ENCODE data around the gene TFCP2. TPM values are rescaled to one million over a fixed set of nuclear protein-coding genes. Genes with fewer than 3 reads are reported as not detected.

TFCP2 gene
- total RNA-seq, 1 donor from 2014 or later, result 44.9 TPM

DNA sequence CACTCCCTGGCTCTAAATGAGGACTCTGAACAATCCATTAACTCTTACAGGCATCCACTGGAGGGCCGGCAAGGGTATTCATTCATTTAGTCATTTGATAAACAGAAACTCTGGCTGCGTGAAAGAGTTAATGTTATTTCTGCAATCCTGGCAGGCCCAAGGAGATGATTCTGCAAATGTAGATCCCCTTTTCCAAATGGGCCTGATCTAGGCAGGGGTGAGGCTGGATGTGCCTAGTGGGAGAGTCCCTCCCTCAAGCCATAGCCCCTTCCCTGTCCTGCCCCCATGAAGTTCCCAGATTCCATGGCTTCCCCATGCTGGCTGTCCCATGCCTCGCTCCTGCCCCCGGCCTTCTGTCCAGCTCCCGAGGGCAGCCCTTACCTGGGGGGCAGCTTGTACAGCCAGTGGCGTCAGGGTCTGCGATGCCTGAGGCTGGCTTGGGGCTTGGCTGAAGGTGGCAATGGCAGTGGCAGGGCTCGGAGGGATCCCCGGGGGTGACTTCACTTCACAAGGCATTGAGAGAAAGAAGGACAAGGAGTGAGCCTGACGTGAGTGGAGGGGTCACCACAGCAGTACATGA, 26.5 kb upstream of the TFCP2 start:
- no peak overlapping the region for H3K27ac Mint-ChIP-seq
- no peak overlapping the region for H3K4me3 Mint-ChIP-seq
- no peak for DNase-seq (ENCODE audit: low spot score in 2 of 2, unreplicated experiment in 2 of 2)
- no peaks in the 10 kb centered on the region for H3K27me3 Mint-ChIP-seq (ENCODE audit: low read depth)
- H3K36me3 Mint-ChIP-seq, result no peaks in the 10 kb centered on the region
- H3K4me1 Mint-ChIP-seq, result no peaks in the 10 kb centered on the region
- TF ChIP-seq, protein P1, sequence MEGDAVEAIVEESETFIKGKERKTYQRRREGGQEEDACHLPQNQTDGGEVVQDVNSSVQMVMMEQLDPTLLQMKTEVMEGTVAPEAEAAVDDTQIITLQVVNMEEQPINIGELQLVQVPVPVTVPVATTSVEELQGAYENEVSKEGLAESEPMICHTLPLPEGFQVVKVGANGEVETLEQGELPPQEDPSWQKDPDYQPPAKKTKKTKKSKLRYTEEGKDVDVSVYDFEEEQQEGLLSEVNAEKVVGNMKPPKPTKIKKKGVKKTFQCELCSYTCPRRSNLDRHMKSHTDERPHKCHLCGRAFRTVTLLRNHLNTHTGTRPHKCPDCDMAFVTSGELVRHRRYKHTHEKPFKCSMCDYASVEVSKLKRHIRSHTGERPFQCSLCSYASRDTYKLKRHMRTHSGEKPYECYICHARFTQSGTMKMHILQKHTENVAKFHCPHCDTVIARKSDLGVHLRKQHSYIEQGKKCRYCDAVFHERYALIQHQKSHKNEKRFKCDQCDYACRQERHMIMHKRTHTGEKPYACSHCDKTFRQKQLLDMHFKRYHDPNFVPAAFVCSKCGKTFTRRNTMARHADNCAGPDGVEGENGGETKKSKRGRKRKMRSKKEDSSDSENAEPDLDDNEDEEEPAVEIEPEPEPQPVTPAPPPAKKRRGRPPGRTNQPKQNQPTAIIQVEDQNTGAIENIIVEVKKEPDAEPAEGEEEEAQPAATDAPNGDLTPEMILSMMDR (IDR thresholded peaks at IDR 0.05; ENCODE audit: unreplicated experiment), result no peak
- no peaks in the 10 kb centered on the region for H3K9me3 Mint-ChIP-seq

DNA sequence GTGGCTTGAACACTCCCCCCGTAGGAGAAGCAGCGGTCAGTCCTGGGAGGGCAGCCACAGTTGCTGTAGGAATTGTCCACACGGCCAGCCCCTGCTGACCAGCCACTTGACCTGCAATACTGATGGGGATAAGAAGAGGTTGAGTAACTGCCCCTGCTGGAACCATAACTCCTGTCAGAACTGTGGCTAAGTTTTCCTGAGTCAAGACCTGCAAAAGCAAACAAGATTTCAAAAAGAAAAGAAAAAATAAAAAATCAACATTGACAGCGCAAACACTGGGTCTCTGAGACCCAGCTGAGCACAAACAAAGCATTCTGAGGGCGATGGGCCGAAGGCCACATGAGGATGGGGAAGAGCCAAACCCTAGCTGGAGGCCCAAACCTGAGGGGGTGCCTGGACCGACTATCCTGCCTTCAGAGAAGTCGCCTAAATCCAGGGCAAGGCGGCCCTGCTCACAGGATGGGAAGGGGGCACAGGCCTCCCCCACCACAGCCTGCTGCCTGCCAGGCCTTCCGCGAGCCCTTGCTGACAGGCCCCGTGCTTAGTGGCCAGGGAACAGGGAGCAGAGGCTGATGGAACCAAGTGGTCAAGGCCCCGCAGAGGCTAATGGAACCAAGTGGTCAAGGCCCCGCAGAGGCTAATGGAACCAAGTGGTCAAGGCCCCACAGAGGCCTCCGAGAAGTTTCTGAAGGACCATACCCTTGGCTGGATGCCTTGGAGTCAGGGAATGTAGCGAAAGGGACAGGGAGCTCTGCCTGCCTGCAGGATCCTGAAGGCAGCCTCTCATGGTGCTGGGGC, 25.8 kb upstream of the TFCP2 start:
- Mint-ChIP-seq H3K36me3 (no peaks in the 10 kb centered on the region), H3K4me1 (no peaks in the 10 kb centered on the region), H3K9me3 (no peaks in the 10 kb centered on the region), H3K27me3 (ENCODE audit: low read depth) (no peaks in the 10 kb centered on the region), H3K4me3 (no peak overlapping the region), H3K27ac (no peak overlapping the region)
- DNase-seq (ENCODE audit: low spot score in 2 of 2, unreplicated experiment in 2 of 2), result no peak
- TF ChIP-seq, protein P1 (IDR thresholded peaks at IDR 0.05; ENCODE audit: unreplicated experiment), result no peak

DNA sequence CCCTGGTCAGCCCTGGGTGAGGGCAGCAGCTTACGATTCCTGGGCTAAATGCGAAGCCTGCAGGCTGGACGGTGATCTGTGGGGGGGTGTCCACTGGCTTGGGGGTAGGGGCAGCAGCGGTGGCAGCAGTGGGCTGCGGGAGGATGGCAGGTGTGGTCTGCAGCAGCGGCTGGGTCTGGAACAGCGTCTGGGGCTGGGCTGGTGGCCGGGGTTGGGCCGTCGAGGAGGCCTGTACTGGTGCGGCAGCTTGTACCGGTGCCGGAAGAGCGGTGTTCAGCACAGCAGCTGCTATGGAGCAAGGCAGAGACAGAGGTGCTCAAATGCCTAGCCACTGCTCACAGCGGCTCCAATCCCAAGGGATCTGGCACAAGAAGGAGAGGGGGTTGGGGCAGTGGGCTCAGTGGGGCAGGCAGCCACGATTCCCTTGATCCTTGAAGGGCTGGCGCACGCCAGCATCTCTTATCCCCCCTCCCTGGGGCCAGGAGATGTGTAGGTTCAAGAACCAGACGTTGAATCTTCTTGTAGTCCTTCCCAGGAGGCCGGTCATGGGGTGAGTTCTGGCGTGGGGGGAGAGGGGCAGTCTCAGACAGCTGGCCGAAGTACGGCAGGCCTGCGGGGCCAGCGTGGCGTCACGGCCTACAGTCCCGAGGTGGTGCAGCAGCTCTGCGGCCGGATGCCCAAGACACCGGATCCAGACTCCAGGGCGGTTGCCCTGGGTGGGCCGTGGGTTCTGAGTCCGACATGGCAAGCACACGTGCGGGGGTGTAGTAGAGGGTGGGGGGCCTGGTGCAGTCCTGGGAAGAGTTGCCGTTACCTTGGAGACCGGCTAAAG, 25.0 kb upstream of the TFCP2 start:
- Mint-ChIP-seq H3K9me3 (no peaks in the 10 kb centered on the region), H3K27ac (no peak overlapping the region), H3K27me3 (ENCODE audit: low read depth) (no peaks in the 10 kb centered on the region), H3K4me1 (no peaks in the 10 kb centered on the region), H3K36me3 (no peaks in the 10 kb centered on the region), H3K4me3 (no peak overlapping the region)
- no peak for DNase-seq (ENCODE audit: low spot score in 2 of 2, unreplicated experiment in 2 of 2)
- TF ChIP-seq, protein P1 (IDR thresholded peaks at IDR 0.05; ENCODE audit: unreplicated experiment), result no peak

DNA sequence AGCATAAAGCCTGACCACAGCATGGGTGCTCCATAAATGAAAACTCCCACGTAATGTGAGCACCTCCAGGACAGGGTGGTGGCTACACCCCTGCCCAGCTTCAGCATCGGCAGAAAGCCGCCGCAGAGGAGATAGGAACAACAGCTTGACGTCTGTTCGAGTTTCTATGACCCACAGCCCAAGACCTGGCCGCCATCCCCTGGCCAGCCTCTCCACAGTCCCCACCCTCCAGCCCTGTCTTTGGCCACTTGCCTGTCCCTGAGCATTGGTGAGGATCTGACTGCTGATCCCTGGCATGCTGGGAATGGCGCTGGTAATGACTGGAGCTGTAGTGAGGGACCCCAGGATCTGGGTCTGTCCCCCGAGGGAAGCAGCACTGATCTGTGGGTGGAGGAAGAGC, 23.6 kb upstream of the TFCP2 start:
- no peaks in the 10 kb centered on the region for H3K36me3 Mint-ChIP-seq
- no peak for DNase-seq (ENCODE audit: low spot score in 2 of 2, unreplicated experiment in 2 of 2)
- no peaks in the 10 kb centered on the region for H3K9me3 Mint-ChIP-seq
- no peaks in the 10 kb centered on the region for H3K4me1 Mint-ChIP-seq
- H3K27me3 Mint-ChIP-seq (ENCODE audit: low read depth), result no peaks in the 10 kb centered on the region
- H3K27ac Mint-ChIP-seq, result no peak overlapping the region
- H3K4me3 Mint-ChIP-seq, result no peak overlapping the region
- TF ChIP-seq, protein P1 (IDR thresholded peaks at IDR 0.05; ENCODE audit: unreplicated experiment), result no peak

DNA sequence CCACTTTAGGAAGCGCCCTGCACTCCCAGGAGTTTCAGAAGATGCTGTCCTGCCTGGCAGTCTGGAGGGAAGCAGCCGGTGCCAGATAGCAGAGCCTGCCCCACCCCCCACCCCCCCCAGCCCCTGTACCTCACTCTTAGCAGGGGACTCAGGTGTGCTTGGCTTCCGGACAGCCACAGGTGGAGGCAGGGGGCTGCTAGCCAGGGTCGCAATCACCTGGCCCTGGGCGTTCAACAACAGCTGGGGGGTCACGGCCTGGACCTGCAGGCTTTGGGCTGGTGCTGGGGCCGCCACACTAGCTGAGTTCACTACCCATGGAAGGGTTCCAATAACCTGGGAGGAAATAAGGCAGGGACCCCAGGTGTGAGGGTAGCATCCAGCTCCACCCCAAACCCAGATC, 22.9 kb upstream of the TFCP2 start:
- DNase-seq (ENCODE audit: low spot score in 2 of 2, unreplicated experiment in 2 of 2), result no peak
- H3K27me3 Mint-ChIP-seq (ENCODE audit: low read depth), result no peaks in the 10 kb centered on the region
- H3K27ac Mint-ChIP-seq, result no peak overlapping the region
- no peaks in the 10 kb centered on the region for H3K4me1 Mint-ChIP-seq
- TF ChIP-seq, protein P1 (IDR thresholded peaks at IDR 0.05; ENCODE audit: unreplicated experiment), result no peak
- H3K36me3 Mint-ChIP-seq, result no peaks in the 10 kb centered on the region
- no peak overlapping the region for H3K4me3 Mint-ChIP-seq
- no peaks in the 10 kb centered on the region for H3K9me3 Mint-ChIP-seq
